IMR-90 (cell line): ENCODE data around the gene TMEM214. TPM values are rescaled to one million over a fixed set of nuclear protein-coding genes. Genes with fewer than 3 reads are reported as not detected.

ENCODE experiments used
- ATAC-seq: fragments of 200-7000 bp; cut with Tn5 transposase; 2 replicates; pipeline ENCODE4 v1.9.1; 2020; ENCODE audit warnings: low read depth, mild to moderate bottlenecking, moderate library complexity
- BruUV-seq: library from RNA; stranded (reverse); fragments of 400-500 nt; replicated peaks from 2 replicates; lab custom pipeline; 2021; lab: Mats Ljungman, UMichigan
- CTCF ChIA-PET: fragments of 300-600 bp; formaldehyde crosslinking; extraction: SDS; loops from one replicate; lab custom pipeline; 2021; ENCODE audit warnings: antibody characterized with exemption; lab: Yijun Ruan, JAX
- POLR2A ChIA-PET: fragments of 300-600 bp; sonication (Branson Sonifier 250); formaldehyde crosslinking; loops from one replicate; lab custom pipeline; 2022; ENCODE audit warnings: antibody characterized with exemption; ENCODE audit not compliant: unreplicated experiment; lab: Charles Lee
- DNase-seq: peaks from one replicate; pipeline ENCODE4 v3.0.0; 2013
- H2AFZ ChIP-seq: replicated peaks from 2 replicates; pipeline ENCODE3; 2013; ENCODE audit warnings: low read length, mild to moderate bottlenecking; ENCODE audit not compliant: poor library complexity
- H2AK5ac ChIP-seq: 2 replicates; pipeline ENCODE4 v1.6.1; 2013; ENCODE audit warnings: low read depth, low read length, inconsistent platforms
- H2AK9ac ChIP-seq: replicated peaks from 2 replicates; pipeline ENCODE3; 2013; ENCODE audit warnings: mild to moderate bottlenecking, low read depth, low read length, moderate library complexity; ENCODE audit not compliant: poor library complexity
- H2BK120ac ChIP-seq: 2 replicates; pipeline ENCODE4 v1.6.1; 2013; ENCODE audit warnings: low read depth, low read length, inconsistent platforms
- H2BK15ac ChIP-seq: 3 replicates; pipeline ENCODE4 v1.6.1; 2013; ENCODE audit warnings: low read depth, low read length, inconsistent platforms
- H2BK20ac ChIP-seq: 2 replicates; pipeline ENCODE4 v1.6.1; 2013; ENCODE audit warnings: low read depth, mild to moderate bottlenecking, inconsistent platforms, low read length, moderate library complexity
- H2BK5ac ChIP-seq: 2 replicates; pipeline ENCODE4 v1.6.1; 2013; ENCODE audit warnings: mild to moderate bottlenecking, low read depth, low read length, inconsistent platforms; ENCODE audit not compliant: poor library complexity, severe bottlenecking
- H3K14ac ChIP-seq: replicated peaks from 2 replicates; pipeline ENCODE4 v1.6.1; 2013; ENCODE audit warnings: low read depth, low read length, inconsistent platforms
- H3K18ac ChIP-seq: 2 replicates; pipeline ENCODE4 v1.6.1; 2013; ENCODE audit warnings: low read depth, low read length, control low read depth
- H3K23ac ChIP-seq: 2 replicates; pipeline ENCODE4 v1.6.1; 2013; ENCODE audit warnings: low read depth, low read length, inconsistent platforms
- H3K27ac ChIP-seq: 2 replicates; pipeline ENCODE4 v1.5.1; 2013; ENCODE audit warnings: mild to moderate bottlenecking, control low read depth, low read length; ENCODE audit not compliant: insufficient read depth
- H3K27me3 ChIP-seq: 2 replicates; pipeline ENCODE4 v1.6.1; 2013; ENCODE audit warnings: low read length; ENCODE audit not compliant: control insufficient read depth, insufficient read depth
- H3K36me3 ChIP-seq: 2 replicates; pipeline ENCODE4 v1.6.1; 2013; ENCODE audit warnings: low read length, mixed read lengths; ENCODE audit not compliant: control insufficient read depth, insufficient read depth
- H3K4ac ChIP-seq: 2 replicates; pipeline ENCODE4 v1.6.1; 2013; ENCODE audit warnings: low read depth, low read length, inconsistent platforms
- H3K4me1 ChIP-seq: 2 replicates; pipeline ENCODE4 v1.6.1; 2013; ENCODE audit warnings: low read length, mixed read lengths; ENCODE audit not compliant: control insufficient read depth, insufficient read depth
- H3K4me2 ChIP-seq: 2 replicates; pipeline ENCODE4 v1.6.1; 2013; ENCODE audit warnings: low read depth, mild to moderate bottlenecking, control low read depth, low read length, moderate library complexity
- H3K4me3 ChIP-seq: 2 replicates; pipeline ENCODE4 v1.5.1; 2013; ENCODE audit warnings: low read depth, mild to moderate bottlenecking, control low read depth, low read length, moderate library complexity; ENCODE audit not compliant: insufficient read depth
- H3K56ac ChIP-seq: 2 replicates; pipeline ENCODE4 v1.6.1; 2013; ENCODE audit warnings: low read length, inconsistent platforms; ENCODE audit not compliant: insufficient read depth; ENCODE audit errors: extremely low read depth
- H3K79me1 ChIP-seq, 2 experiments: 2 replicates each; pipeline ENCODE4 v1.6.1; 2013; ENCODE audit warnings: low read length in 2 of 2, inconsistent platforms in 1 of 2, low read depth in 1 of 2
- H3K9ac ChIP-seq: 2 replicates; pipeline ENCODE4 v1.6.1; 2013; ENCODE audit warnings: low read depth, low read length, control low read depth
- H3K9me1 ChIP-seq: 2 replicates; pipeline ENCODE4 v1.6.1; 2013; ENCODE audit warnings: low read length, inconsistent platforms; ENCODE audit not compliant: insufficient read depth
- H3K9me3 ChIP-seq: 2 replicates; pipeline ENCODE4 v1.6.1; 2013; ENCODE audit warnings: low read length; ENCODE audit not compliant: control insufficient read depth, insufficient read depth
- H4K20me1 ChIP-seq: 2 replicates; pipeline ENCODE4 v1.6.1; 2013; ENCODE audit warnings: low read length, inconsistent platforms; ENCODE audit not compliant: insufficient read depth
- H4K5ac ChIP-seq: 2 replicates; pipeline ENCODE4 v1.6.1; 2013; ENCODE audit warnings: mild to moderate bottlenecking, low read depth, low read length, control low read depth
- H4K8ac ChIP-seq, 2 experiments: 2 replicates each; pipeline ENCODE4 v1.6.1; 2013; ENCODE audit warnings: low read depth in 2 of 2, low read length in 2 of 2, control low read depth in 1 of 2, inconsistent platforms in 1 of 2
- H4K91ac ChIP-seq: 2 replicates; pipeline ENCODE4 v1.6.1; 2013; ENCODE audit warnings: low read depth, low read length, inconsistent platforms; ENCODE audit not compliant: insufficient read depth
- MAZ ChIP-seq: IDR thresholded peaks from 2 replicates; pipeline ENCODE4 v1.6.1; 2012; ENCODE audit warnings: low read depth, mild to moderate bottlenecking, low read length, improper control_type of control experiment, moderate library complexity, borderline replicate concordance
- WGBS, 2 experiments: methylation state at CpG; one replicate each; pipeline versions ENCODE4 v1.1.5 to v1.1.7; 2013; ENCODE audit warnings: missing lambda C conversion rate in 2 of 2; ENCODE audit not compliant: insufficient read length in 1 of 2; ENCODE audit errors: extremely low coverage in 2 of 2; 5-methylcytosine and 5-hydroxymethylcytosine counted together
- dilution Hi-C: fragments of 300-500 bp; cut with HindIII; formaldehyde crosslinking; loops from one replicate; pipeline ENCODE4 v1.14.3; 2018; ENCODE audit warnings: low sequenced_read_pairs; ENCODE audit not compliant: unreplicated experiment
- in situ Hi-C: fragments of 300-500 bp; cut with MboI; formaldehyde crosslinking; loops from 3 replicates; pipeline ENCODE4 v1.14.3; 2019; ENCODE audit warnings: low sequenced_read_pairs, inconsistent platforms, mixed read lengths
- intact Hi-C: fragments of 100-400 bp; cut with micrococcal nuclease; formaldehyde crosslinking; loops from 2 replicates; pipeline ENCODE4 v1.10.0; 2022
- polyA plus RNA-seq, 3 experiments: library from polyadenylated mRNA; depleted of rRNA; stranded (reverse); fragments of >200 nt; gene quantifications; 2 replicates each; pipeline ENCODE4 v1.2.3, GENCODE V29; 2012; ENCODE audit warnings: low replicate concordance in 1 of 3
- total RNA-seq: library from RNA; depleted of rRNA; stranded (reverse); fragments of >200 nt; gene quantifications from 2 replicates; pipeline ENCODE4 v1.2.3, GENCODE V29; 2012
- TF ChIP-seq, protein P1 (sequence below): conservative IDR thresholded peaks from 2 replicates; pipeline ENCODE4 v1.5.1; 2012; ENCODE audit warnings: mild to moderate bottlenecking, low read depth, low read length, improper control_type of control experiment

The TMEM214 gene
- total and polyA plus RNA-seq, 2 of the 4 experiments (the other 2 are of a cell fraction) = 32.1 to 121 TPM

DNA sequence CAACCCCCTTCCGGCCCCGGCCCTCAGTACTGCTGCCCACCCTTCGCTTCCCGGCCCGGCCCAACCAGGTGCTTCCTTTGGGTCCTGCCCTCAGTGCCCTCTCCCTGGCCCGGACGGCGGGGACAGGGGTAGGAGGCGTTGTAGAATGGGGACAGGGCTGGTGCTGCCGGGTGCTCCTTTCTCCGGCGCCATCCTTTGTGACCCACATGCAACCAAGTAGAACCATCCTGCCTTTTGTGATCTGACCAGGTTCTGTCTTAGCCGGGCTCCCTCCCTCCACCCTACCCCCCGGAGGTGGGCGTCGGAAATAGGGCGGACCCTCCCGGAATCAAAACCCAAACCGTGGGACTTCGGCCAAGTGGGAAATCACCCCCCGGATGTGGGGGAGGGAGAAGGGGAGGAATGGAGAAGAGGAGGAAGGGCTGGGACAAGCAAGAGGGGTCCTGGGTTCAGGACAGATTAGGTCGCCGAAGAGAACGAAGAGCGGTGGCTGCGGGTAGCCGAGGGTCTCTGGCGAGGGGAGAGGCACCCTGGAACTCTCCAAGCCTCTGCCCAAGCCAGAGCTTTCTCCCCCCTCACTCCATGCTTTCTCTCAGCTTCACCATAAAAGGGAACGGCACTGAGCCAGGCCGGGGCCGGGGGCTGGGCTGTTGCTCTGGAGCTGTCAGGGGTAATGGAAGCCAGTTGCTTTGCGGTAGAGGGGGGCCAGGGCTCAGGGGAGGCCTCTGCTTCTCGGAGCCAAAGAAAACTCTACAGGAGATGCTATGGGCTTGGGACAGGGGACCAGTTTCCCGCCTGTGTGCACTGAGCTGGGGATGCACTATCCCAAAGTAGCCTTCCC lies 39.4 kb downstream of the TMEM214 start:
- Histone ChIP-seq H2BK120ac (peak overlapping the region; percentile 97), H3K56ac (peak overlapping the region; percentile 94), H3K79me1 (peaks cover 31 to 45% of the 10 kb centered on the region in 2 experiments), H3K4me3 (peak overlapping the region; percentile 43), H2AK9ac (peak overlapping the region; percentile 99), H4K20me1 (peaks cover 20% of the 10 kb centered on the region), H2BK20ac (peak overlapping the region; percentile 81), H4K5ac (peak overlapping the region; percentile 98), H3K9me1 (peaks cover 27% of the 10 kb centered on the region), H3K4ac (peak overlapping the region; percentile 99), H3K14ac (peak overlapping the region; percentile 98), H3K23ac (peak overlapping the region; percentile 99), H3K36me3 (peaks cover 25% of the 10 kb centered on the region), H3K18ac (peak overlapping the region; percentile 99), H2BK5ac (peak overlapping the region; percentile 94), H3K27me3 (no peaks in the 10 kb centered on the region), H2AK5ac (peak overlapping the region; percentile 97), H2BK15ac (peak overlapping the region; percentile 21; the same call in 2 of the 3 replicates), H4K91ac (peak overlapping the region; percentile 93), H3K9ac (peak overlapping the region; percentile 69), H3K27ac (peak overlapping the region; percentile 96), H3K4me1 (peaks cover 37% of the 10 kb centered on the region), H3K9me3 (no peaks in the 10 kb centered on the region), H4K8ac (peak overlapping the region; percentile 85 to 99), H3K4me2 (peak overlapping the region; percentile 83), H2AFZ (peak overlapping the region; percentile 83)
- intact Hi-C loops = loop anchor here (2.0 to 5.0 kb wide), 2 partner anchors 21 to 110 kb away; partner anchors contain the start of gene AGBL5
- ATAC-seq = peak; percentile 46
- DNase-seq = peak; percentile 70
- in situ Hi-C loops = no loop called here
- dilution Hi-C loops = no loop called here
- 0% methylated on average over 2 of the region's 34 CpGs; no CpG with 5 or more reads in 1 of the 2 experiments for WGBS, 2 experiments
- ChIA-PET CTCF (interaction anchor here (0.6 to 0.8 kb wide), 2 partner anchors 56 to 231 kb away, joined by 3 to 6 read pairs; no protein-coding TSS in a partner anchor), POLR2A (interaction anchor here (0.7 to 1.4 kb wide), 2 partner anchors 8 to 9 kb away, joined by 3 to 4 read pairs; no protein-coding TSS in a partner anchor)
- no TSS peak for BruUV-seq
- TF ChIP-seq MAZ = peak; percentile 42; the same call in 1 of the 2 replicates
- TF ChIP-seq, protein P1, sequence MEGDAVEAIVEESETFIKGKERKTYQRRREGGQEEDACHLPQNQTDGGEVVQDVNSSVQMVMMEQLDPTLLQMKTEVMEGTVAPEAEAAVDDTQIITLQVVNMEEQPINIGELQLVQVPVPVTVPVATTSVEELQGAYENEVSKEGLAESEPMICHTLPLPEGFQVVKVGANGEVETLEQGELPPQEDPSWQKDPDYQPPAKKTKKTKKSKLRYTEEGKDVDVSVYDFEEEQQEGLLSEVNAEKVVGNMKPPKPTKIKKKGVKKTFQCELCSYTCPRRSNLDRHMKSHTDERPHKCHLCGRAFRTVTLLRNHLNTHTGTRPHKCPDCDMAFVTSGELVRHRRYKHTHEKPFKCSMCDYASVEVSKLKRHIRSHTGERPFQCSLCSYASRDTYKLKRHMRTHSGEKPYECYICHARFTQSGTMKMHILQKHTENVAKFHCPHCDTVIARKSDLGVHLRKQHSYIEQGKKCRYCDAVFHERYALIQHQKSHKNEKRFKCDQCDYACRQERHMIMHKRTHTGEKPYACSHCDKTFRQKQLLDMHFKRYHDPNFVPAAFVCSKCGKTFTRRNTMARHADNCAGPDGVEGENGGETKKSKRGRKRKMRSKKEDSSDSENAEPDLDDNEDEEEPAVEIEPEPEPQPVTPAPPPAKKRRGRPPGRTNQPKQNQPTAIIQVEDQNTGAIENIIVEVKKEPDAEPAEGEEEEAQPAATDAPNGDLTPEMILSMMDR = no peak
